Measurements from ENCODE around the gene ZFYVE28.
"Not testable (repeated sequence)": the region's sequence is repeated elsewhere in the genome, so short reads cannot be mapped to it uniquely, and the experiment has no call there.

Gene ZFYVE28

DNA sequence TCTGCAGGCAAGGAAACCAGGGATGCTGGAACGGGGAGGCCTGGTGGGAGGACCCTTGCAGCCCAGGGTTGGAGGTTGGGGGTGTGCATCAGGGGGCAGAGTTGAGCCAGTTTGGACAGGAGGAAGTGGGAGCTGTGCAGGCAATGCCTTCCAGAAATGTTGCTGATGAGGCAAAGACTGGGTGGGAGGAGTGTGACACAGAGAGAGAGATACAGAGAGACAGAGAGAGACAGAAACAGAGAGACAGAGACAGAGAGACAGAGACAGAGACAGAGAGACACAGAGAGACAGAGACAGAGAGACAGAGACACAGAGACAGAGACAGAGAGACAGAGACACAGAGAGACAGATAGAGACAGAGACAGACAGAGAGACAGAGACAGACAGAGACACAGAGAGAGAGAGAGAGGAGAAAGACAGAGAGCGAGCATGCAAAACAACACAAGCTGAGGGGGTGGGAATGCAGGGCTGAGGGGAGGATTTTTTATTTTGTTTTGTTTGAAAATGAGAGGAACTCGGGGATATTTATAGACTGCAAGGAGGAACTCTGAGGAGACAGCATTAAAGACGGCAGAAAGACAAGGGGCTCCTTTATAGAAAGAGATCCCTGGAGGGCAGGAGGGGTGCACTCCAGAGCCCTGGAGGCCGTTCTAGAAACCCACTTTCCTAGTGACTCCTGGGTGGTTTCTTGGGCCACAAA is 174.6 kb downstream of the ZFYVE28 start:
- DNase-seq: no peak

DNA sequence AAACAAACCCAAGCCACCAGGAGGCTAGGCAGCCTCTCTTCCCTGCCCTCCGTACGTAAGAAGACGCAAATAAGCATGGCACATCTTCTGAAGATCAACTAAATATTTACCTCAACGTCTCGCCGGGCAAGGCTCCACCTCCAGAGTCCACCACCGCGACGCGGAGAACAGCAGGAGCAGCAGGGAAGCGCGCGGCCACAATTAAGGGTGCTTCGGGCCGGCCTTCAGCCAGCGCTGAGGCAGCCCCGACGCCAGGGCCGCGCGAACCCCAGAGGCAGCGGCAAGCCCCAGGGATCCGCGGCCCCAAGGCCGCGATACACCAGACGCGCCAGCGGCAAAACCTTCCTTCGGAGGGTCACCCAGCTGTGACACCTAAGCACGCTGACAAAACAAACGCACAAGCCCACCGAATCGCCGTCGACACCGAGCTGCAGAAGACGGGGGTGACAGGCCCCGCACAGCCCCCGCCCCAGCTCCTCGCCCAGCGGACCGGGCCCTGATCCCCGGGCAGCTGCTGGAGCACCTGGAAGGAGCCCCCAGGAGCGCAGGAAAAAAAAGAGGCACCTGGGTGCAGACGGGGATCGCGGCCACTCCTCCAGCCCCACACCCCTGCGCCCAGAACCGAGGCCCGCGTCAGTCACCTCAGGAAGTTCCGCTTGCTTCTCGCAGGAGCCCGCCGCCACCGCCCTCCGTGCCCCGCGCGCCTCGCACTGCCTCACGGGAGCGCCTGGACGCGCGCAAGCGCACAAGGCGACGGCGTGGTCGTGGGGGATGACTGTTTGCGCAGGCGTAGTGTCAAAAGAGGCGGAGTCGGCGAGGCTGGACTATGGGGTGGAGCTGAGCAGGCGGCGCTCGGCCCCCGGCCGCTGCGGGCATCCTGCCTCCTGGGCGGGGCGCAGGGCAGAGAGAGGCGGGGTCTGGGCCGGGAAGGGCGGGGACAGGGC is 176.8 kb downstream of the ZFYVE28 start, which contains the start of the genes HAUS3 and POLN:
Gene HAUS3, minus strand, starts transcription at position 712 of the 944 bp plus-strand sequence. CDS start 1,175 bp downstream, outside the sequence.
Gene POLN, minus strand, starts transcription at position 712 of the 944 bp plus-strand sequence. CDS start 12,890 bp downstream, outside the sequence.
- peak; percentile 99 for DNase-seq

DNA sequence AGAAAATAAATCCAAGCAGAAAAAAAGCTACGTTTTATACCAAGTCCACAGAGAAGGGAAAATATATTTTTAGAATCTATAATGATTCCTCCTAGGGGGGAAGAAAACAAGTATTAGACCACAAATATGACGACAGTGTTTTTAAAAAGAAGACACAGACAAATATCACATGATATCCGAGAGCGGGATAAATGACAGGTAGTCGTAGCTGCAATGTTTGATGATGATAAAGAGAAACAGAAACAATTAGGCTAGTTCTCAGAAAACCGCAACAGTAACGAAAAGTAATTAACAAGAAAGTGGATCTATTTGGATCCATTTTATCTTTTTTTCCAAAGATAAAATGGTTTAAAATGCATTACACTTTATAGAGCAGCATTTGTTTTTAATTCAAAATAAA is 177.4 kb downstream of the ZFYVE28 start:
- no peak for DNase-seq

DNA sequence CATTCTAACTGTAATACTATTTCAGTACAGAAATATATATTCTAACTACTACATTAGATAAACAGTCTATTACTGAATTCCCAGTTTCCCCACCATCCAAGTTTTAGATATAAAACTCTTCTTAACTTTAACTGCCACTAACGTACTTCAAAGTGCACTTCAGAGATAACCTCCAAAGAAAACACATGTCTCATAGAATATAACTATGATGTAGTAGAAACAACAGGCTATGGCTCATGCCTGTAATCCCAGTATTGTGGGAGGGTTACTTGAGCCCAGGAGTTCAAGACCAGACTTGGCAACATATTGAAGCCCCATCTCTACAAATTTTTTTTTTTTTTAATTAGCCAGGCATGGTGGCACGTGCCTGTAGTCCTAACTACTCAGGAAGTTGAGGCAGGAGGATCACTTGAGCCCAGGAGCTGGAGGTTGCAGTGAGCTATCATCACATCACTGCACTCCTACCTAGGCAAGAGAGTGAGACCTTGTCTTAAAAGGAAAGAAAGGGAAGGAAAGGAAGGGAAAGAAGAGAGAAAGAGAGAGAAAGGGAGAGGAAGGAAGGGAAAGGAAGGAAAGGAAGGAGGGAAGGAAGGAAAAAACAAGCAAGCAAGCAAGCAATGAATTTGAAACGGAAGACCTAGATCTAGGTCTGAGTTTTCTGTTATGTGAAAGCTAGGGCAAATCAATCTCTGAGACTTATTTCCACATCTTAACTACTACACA is 181.3 kb downstream of the ZFYVE28 start:
- no peak for DNase-seq

DNA sequence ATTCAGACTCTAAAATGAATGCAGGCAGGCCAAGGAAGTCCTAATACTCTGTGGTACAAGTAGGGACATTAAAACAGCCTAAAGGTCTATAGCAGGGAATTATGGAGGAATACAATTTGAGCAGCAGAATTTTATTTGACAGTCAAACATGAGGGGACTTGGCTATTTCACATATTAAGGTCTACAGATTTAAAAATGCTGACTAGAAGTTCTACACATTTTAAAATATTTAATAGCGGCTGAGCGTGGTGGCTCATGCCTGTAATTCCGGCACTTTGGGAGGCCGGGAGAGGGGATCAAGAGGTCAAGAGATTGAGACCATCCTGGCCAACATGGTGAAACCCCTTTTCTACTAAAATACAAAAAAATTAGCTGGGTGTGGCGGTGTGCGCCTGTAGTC is 187.4 kb downstream of the ZFYVE28 start:
- DNase-seq: no peak

DNA sequence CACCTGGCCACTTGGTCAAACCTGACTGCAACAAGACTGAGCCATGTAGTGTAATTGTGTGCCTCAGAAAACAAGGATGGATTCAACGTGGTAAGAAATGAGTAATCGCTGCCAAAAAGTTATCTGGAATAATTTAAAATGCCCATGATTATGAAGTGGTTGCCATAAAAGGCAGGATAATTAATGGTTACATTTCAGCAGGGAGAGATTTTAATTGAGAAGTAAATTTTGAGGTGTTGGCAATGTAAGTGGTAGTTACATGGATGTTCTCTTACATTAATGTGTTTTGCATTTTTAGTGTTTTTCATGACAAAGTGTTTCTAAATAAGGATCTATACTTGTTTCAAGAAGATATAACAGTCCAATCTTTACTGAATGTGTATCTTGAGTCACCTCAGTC is 192.2 kb downstream of the ZFYVE28 start:
- DNase-seq: no peak

DNA sequence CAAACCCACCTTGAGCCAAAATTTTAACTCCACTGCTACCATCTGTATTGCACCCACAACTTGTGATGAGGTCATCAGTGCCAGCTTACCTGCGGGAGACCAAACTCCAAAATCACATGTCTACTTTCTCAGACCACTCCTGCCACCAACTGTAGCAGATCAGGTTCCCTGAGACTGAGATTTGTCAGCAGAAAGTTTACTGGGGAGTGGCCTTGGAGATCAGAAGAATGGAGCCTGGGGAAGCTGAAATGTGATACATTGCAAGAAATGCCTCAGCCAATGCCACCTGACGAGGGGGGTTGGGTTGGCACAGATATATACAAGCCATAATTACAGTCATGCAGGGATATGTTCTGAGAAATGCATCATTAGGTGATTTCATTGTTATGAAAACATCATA is 195.6 kb downstream of the ZFYVE28 start:
- no peak for DNase-seq

DNA sequence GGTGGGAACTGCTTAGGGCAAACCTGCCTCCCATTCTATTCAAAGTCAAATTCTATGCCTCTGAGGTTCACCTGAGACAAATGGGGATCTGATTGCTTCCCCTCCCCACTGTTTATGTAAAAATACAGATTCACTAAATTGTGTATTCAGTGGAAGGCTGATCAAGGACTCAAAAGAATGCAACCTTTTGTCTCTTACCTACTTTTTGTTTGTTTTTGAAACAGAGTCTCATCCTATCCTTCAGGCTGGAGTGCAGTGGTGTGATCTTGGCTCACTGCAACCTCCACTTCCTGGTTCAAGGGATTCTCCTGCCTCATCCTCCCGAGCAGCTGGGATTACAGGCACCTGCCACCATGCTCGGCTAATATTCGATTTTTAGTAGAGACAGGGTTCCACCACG is 197.1 kb downstream of the ZFYVE28 start:
- not testable (repeated sequence) for DNase-seq

DNA sequence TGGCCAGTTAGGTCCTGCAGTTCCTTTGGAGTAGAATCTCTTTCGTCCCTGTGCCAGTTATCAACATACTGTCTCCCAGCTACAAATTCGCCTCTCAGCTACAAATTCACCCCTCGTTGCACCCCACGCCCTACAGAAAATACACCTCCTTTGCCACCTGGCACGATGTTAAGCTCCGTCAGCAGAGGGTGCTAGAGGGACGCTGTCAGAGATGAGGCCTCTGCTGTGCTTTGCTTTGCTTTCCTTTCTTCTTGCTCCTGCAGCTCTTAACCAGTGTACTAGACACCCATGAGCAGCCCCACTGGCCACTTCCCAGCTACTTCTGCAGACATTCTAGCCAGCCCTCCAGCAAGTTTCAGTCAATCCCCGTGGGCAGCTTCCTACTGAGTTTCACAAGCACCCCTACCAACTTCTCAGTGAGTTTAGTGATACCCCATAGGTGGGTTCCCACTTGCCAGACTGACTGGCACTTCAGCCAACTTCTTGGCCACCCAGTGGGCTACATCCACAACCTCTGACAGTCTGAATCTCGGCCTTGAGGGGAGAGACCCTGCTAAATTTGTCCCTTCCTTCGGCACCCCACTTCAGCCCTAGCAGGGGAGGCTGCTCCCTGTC is 198.3 kb downstream of the ZFYVE28 start:
- peak; percentile 77 for DNase-seq
